MCF 10A (cell line): ENCODE data around the gene CYP19A1. TPM values are rescaled to one million over a fixed set of nuclear protein-coding genes. Genes with fewer than 3 reads are reported as not detected.

Experiments used
- BruUV-seq: library from RNA; stranded (reverse); fragments of 400-500 nt; replicated peaks from 2 replicates; lab custom pipeline; 2021; lab: Mats Ljungman, UMichigan
- CTCF ChIA-PET: fragments of 300-600 bp; sonication (Branson Sonifier 250); formaldehyde crosslinking; extraction: SDS; loops from one replicate; lab custom pipeline; 2021; ENCODE audit warnings: antibody characterized with exemption, inconsistent platforms; lab: Yijun Ruan, JAX
- POLR2A ChIA-PET: fragments of 300-600, 350-650 bp; sonication (Branson Sonifier 250); formaldehyde crosslinking; extraction: SDS; loops from one replicate; lab custom pipeline; 2020; ENCODE audit warnings: antibody characterized with exemption, inconsistent platforms; lab: Yijun Ruan, JAX
- DNase-seq: peaks from one replicate; pipeline ENCODE4 v3.0.0-alpha.2; 2018; ENCODE audit not compliant: unreplicated experiment
- H3K27ac Mint-ChIP-seq: one replicate; pipeline ENCODE4 v1.8.0; 2022; ENCODE audit warnings: mild to moderate bottlenecking, low read depth, mixed read lengths; ENCODE audit not compliant: unreplicated experiment
- H3K27me3 Mint-ChIP-seq: one replicate; pipeline ENCODE4 v1.8.0; 2022; ENCODE audit warnings: mixed read lengths; ENCODE audit not compliant: insufficient read depth, unreplicated experiment
- H3K36me3 Mint-ChIP-seq: one replicate; pipeline ENCODE4 v1.8.0; 2022; ENCODE audit warnings: mild to moderate bottlenecking, moderate library complexity, mixed read lengths; ENCODE audit not compliant: insufficient read depth, unreplicated experiment
- H3K4me1 Mint-ChIP-seq: one replicate; pipeline ENCODE4 v1.8.0; 2022; ENCODE audit warnings: mixed read lengths; ENCODE audit not compliant: insufficient read depth, unreplicated experiment
- H3K4me3 Mint-ChIP-seq: one replicate; pipeline ENCODE4 v1.8.0; 2022; ENCODE audit warnings: mild to moderate bottlenecking, moderate library complexity, mixed read lengths; ENCODE audit not compliant: unreplicated experiment
- H3K9me3 Mint-ChIP-seq: one replicate; pipeline ENCODE4 v1.8.0; 2022; ENCODE audit warnings: mixed read lengths; ENCODE audit not compliant: unreplicated experiment
- intact Hi-C: fragments of 100-400 bp; cut with micrococcal nuclease; formaldehyde crosslinking; loops from 2 replicates; pipeline ENCODE4 v1.14.1; 2022
- total RNA-seq: library from RNA; stranded (reverse); gene quantifications from 2 replicates; pipeline ENCODE4 v1.2.3, GENCODE V29; 2022
- TF ChIP-seq, protein P1 (sequence below): fragments of 200-600 bp; IDR thresholded peaks from one replicate; pipeline ENCODE4 v1.8.0; 2022; ENCODE audit warnings: antibody characterized with exemption, mild to moderate bottlenecking; ENCODE audit not compliant: unreplicated experiment

CYP19A1 gene
- total RNA-seq, 1 experiment from 2014 or later, result not detected

DNA sequence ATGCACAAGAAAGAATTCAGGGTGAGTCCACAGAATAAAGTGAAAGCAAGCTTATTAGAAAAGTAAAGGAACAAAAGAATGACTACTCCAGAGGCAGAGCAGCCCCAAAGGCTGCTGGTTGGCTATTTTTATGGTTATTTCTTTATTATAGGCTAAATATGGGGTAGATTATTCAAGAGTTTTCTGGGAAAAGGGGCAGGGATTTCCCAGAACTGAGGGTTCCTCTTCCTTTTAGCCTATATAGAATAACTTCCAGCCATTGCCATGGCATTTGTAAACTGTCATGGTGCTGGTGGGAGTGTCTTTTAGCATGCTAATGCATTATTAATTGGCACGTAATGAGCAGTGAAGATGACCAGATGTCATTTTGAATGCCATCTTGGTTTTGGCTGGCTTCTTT, 16.7 kb upstream of the CYP19A1 start:
- Mint-ChIP-seq H3K4me3 (no peak overlapping the region), H3K36me3 (no peaks in the 10 kb centered on the region), H3K27me3 (no peaks in the 10 kb centered on the region), H3K27ac (no peak overlapping the region), H3K4me1 (peaks cover 5% of the 10 kb centered on the region), H3K9me3 (no peaks in the 10 kb centered on the region)
- BruUV-seq, result no TSS peak
- TF ChIP-seq, protein P1, sequence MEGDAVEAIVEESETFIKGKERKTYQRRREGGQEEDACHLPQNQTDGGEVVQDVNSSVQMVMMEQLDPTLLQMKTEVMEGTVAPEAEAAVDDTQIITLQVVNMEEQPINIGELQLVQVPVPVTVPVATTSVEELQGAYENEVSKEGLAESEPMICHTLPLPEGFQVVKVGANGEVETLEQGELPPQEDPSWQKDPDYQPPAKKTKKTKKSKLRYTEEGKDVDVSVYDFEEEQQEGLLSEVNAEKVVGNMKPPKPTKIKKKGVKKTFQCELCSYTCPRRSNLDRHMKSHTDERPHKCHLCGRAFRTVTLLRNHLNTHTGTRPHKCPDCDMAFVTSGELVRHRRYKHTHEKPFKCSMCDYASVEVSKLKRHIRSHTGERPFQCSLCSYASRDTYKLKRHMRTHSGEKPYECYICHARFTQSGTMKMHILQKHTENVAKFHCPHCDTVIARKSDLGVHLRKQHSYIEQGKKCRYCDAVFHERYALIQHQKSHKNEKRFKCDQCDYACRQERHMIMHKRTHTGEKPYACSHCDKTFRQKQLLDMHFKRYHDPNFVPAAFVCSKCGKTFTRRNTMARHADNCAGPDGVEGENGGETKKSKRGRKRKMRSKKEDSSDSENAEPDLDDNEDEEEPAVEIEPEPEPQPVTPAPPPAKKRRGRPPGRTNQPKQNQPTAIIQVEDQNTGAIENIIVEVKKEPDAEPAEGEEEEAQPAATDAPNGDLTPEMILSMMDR, result no peak
- POLR2A ChIA-PET, result no interaction called here
- intact Hi-C loops, result no loop called here
- CTCF ChIA-PET, result no interaction called here
- DNase-seq, result no peak

DNA sequence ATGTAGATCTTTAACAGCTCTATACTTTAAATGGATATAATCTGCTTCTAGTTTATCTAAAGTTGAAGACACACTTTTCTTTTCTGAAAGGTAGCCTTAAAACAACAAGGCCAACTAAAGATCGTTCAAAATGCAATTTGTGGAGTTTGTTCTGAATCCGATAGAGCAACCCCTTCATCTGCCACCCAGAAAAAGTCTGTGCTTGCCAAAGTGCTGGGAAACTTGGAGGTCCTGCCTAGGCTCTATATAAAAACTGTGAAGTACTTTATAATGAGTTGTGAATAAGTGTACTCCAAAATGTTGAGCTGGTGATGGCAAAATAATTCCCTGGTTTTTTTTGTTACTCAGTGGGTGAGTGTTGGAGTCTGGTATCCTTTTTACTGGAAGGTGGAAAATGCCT, 15.6 kb upstream of the CYP19A1 start:
- Mint-ChIP-seq H3K36me3 (no peaks in the 10 kb centered on the region), H3K9me3 (no peaks in the 10 kb centered on the region), H3K4me1 (peaks cover 5% of the 10 kb centered on the region), H3K27ac (no peak overlapping the region), H3K27me3 (no peaks in the 10 kb centered on the region), H3K4me3 (no peak overlapping the region)
- CTCF ChIA-PET, result no interaction called here
- no peak for DNase-seq
- POLR2A ChIA-PET, result interaction anchor here (1.2 kb wide), 1 partner anchor 11 kb away, joined by 3 read pairs; no protein-coding TSS in a partner anchor
- TF ChIP-seq, protein P1, result no peak
- intact Hi-C loops, result no loop called here
- no TSS peak for BruUV-seq

DNA sequence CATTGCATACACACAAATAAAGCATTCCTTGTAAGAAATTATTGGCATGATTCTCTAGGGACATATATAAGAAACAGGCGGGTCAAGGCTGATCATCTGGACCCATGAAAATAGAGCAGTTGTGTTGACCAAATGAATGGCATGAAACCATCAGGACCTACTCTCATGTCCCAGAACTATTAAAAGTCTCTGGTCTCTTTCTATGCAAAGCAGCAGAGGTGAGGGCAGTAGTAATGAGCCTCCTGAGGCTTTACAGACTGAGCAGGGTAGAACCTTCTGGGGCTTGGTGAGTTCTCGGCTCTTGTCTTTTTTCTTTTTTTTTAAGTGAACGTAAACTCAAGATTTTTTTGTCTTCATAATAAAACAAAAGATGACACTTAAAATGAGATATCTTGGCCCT, 12.3 kb upstream of the CYP19A1 start:
- ChIA-PET POLR2A (no interaction called here), CTCF (interaction anchor here (0.6 to 1.1 kb wide), 3 partner anchors 13 to 63 kb away, joined by 3 to 4 read pairs (median 4); no protein-coding TSS in a partner anchor)
- no TSS peak for BruUV-seq
- TF ChIP-seq, protein P1, result no peak
- intact Hi-C loops, result no loop called here
- Mint-ChIP-seq H3K4me1 (no peaks in the 10 kb centered on the region), H3K36me3 (no peaks in the 10 kb centered on the region), H3K27me3 (no peaks in the 10 kb centered on the region), H3K9me3 (no peaks in the 10 kb centered on the region), H3K4me3 (no peak overlapping the region), H3K27ac (no peak overlapping the region)
- no peak for DNase-seq

DNA sequence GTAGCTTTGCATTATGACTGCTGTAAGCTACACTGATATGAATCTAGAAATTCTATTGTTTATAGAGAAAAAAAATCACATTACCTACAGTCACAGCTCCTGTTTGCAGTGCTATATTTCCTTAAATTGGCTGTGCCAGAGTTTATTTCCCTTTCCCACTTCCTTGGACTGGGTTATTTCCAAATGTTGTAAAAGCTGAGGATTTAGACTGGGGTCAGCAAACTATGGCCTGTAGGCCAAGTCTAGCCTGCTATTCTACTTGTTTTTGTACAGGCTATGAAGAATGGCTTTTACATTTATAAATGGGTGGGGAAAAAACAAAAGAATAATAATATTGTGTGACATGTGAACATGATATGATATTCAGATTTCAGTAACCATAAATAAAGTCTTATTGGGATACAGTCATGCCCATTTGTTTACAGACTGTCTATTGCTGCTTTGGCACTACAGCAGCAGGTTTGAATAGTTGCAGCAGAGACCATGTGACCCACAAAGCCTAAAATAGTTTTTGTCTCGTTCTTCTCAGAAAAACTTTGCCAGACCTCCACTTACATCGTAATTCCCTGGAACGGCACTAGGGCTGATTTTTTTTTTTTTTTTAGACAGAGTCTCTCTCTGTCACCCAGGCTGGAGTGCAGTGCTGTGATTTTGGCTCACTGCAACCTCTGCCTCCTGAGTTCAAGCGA, 10.9 kb upstream of the CYP19A1 start:
- ChIA-PET POLR2A (no interaction called here), CTCF (interaction anchor here (0.6 to 0.7 kb wide), 3 partner anchors 29 to 186 kb away, joined by 3 to 4 read pairs (median 3); no protein-coding TSS in a partner anchor)
- Mint-ChIP-seq H3K27ac (no peak overlapping the region), H3K27me3 (no peaks in the 10 kb centered on the region), H3K4me1 (no peaks in the 10 kb centered on the region), H3K9me3 (no peaks in the 10 kb centered on the region), H3K4me3 (no peak overlapping the region), H3K36me3 (no peaks in the 10 kb centered on the region)
- TF ChIP-seq, protein P1, result no peak
- intact Hi-C loops, result no loop called here
- no TSS peak for BruUV-seq
- DNase-seq, result no peak
